Mammary epithelial cell (primary cell): Measurements from ENCODE around the gene MSH3.

Experiments
- EZH2 ChIP-seq: IDR thresholded peaks from 2 replicates; pipeline ENCODE4 v1.6.1; 2012; ENCODE audit warnings: low read length, inconsistent platforms, borderline replicate concordance
- TF ChIP-seq, protein P1 (sequence below), 2 donors: IDR thresholded peaks in 1 of 2; conservative IDR thresholded peaks in 1 of 2; 2 replicates each; pipeline ENCODE4 v1.5.1; 2011 to 2012; ENCODE audit warnings: inconsistent platforms in 2 of 2, low read length in 2 of 2, mild to moderate bottlenecking in 2 of 2, control low read depth in 1 of 2, low read depth in 1 of 2; ENCODE audit not compliant: insufficient read depth in 1 of 2; ENCODE audit errors: extremely low read depth in 1 of 2

DNA sequence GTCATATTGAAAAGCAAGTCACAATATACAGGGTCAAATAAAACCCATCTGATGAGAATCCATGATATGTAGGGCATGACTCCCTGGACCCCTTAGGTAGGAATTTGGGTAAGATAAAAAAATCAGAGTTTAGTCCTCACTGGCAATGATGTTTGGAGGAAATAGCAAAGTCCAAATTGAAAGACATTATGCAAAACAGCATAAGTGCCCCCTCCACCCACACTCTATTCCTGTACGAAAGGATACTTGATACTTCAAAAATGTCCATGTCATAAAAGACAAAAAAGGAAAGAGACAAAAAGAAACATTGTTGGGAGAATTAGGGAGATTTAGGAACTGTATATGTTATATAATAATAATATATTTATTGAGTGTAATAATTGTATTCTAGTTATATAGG is 209.7 kb downstream of the MSH3 start:
- TF ChIP-seq, protein P1, sequence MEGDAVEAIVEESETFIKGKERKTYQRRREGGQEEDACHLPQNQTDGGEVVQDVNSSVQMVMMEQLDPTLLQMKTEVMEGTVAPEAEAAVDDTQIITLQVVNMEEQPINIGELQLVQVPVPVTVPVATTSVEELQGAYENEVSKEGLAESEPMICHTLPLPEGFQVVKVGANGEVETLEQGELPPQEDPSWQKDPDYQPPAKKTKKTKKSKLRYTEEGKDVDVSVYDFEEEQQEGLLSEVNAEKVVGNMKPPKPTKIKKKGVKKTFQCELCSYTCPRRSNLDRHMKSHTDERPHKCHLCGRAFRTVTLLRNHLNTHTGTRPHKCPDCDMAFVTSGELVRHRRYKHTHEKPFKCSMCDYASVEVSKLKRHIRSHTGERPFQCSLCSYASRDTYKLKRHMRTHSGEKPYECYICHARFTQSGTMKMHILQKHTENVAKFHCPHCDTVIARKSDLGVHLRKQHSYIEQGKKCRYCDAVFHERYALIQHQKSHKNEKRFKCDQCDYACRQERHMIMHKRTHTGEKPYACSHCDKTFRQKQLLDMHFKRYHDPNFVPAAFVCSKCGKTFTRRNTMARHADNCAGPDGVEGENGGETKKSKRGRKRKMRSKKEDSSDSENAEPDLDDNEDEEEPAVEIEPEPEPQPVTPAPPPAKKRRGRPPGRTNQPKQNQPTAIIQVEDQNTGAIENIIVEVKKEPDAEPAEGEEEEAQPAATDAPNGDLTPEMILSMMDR (conservative IDR thresholded peaks at IDR 0.05 in 1 of 2, IDR thresholded peaks at IDR 0.05 in 1 of 2; ENCODE audit: extremely low read depth in 1 of 2, insufficient read depth in 1 of 2, low read depth in 1 of 2, low read length in 2 of 2), result no peak
- no peak for TF ChIP-seq EZH2
